ENCODE measurements around the gene DEK.

DEK gene

GRCh38 chr6:18259675-18260447, 4.5 kb downstream of the DEK start:
- Mint-ChIP-seq H3K27ac (peak overlapping the region; percentile 95), H3K9me3 (no peaks in the 10 kb centered on the region), H3K27me3 (ENCODE audit: low read depth, poor library complexity) (no peaks in the 10 kb centered on the region), H3K4me1 (peaks cover 49% of the 10 kb centered on the region), H3K4me3 (peak overlapping the region; percentile 97), H3K36me3 (ENCODE audit: low read depth) (peaks cover 69% of the 10 kb centered on the region)
- no peak for DNase-seq
- TF ChIP-seq, protein P1, sequence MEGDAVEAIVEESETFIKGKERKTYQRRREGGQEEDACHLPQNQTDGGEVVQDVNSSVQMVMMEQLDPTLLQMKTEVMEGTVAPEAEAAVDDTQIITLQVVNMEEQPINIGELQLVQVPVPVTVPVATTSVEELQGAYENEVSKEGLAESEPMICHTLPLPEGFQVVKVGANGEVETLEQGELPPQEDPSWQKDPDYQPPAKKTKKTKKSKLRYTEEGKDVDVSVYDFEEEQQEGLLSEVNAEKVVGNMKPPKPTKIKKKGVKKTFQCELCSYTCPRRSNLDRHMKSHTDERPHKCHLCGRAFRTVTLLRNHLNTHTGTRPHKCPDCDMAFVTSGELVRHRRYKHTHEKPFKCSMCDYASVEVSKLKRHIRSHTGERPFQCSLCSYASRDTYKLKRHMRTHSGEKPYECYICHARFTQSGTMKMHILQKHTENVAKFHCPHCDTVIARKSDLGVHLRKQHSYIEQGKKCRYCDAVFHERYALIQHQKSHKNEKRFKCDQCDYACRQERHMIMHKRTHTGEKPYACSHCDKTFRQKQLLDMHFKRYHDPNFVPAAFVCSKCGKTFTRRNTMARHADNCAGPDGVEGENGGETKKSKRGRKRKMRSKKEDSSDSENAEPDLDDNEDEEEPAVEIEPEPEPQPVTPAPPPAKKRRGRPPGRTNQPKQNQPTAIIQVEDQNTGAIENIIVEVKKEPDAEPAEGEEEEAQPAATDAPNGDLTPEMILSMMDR (IDR thresholded peaks at IDR 0.05), result no peak

DNA sequence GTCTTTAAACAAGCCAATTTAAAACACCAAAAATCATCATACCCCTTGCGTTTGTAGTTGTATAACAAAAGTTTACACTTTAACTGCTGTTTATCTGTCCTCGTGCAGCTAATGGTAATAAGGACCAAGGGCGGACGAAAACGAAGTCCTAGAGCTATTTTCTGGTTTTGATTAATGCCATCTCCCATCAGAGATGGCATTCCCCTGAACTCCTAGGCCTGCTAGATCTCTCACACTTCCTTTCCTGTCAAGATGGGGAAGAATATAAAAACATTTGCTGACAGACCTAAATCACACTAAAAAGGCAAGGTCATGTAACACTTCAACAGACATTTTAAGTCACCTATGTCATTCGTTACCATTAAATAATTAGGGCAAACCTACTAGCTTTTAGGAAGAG, 9.5 kb downstream of the DEK start:
- Mint-ChIP-seq H3K4me1 (peaks cover 17% of the 10 kb centered on the region), H3K27ac (peak overlapping the region; percentile 56)
- DNase-seq, result no peak

GRCh38 chr6:18253635-18254034, 10.7 kb downstream of the DEK start:
- DNase-seq, result no peak
- Mint-ChIP-seq H3K4me3 (no peak overlapping the region), H3K27ac (no peak overlapping the region), H3K4me1 (peaks cover 17% of the 10 kb centered on the region), H3K36me3 (ENCODE audit: low read depth) (peaks cover 76% of the 10 kb centered on the region), H3K9me3 (no peaks in the 10 kb centered on the region), H3K27me3 (ENCODE audit: low read depth, poor library complexity) (no peaks in the 10 kb centered on the region)
- TF ChIP-seq, protein P1 (IDR thresholded peaks at IDR 0.05), result no peak

More for the DNA sequence above, 9.5 kb downstream of the DEK start:
- TF ChIP-seq, protein P1 (IDR thresholded peaks at IDR 0.05), result no peak
- Mint-ChIP-seq H3K4me3 (no peak overlapping the region), H3K27me3 (ENCODE audit: low read depth, poor library complexity) (no peaks in the 10 kb centered on the region), H3K36me3 (ENCODE audit: low read depth) (peaks cover 74% of the 10 kb centered on the region), H3K9me3 (no peaks in the 10 kb centered on the region)

DNA sequence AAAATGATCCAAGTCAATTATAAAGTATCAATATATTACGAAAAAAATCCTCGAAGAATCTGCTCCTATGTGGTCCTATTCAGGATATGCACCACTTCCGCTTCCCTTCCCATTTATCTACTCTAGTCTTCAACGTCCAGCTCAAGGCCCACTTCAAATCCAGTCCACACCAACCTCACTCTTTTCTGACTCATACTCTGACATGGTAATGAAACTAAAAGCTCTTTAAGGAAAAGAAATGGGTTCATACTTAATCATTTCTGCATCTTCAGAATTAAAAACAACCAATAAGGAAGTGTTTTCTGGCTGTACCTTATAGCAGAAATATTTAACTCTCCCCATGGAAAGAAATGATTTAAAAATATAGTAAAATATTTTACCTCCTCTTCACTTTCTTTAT, 15.1 kb downstream of the DEK start:
- Mint-ChIP-seq H3K4me3 (no peak overlapping the region), H3K27ac (no peak overlapping the region), H3K9me3 (no peaks in the 10 kb centered on the region), H3K4me1 (peaks cover 8% of the 10 kb centered on the region), H3K27me3 (ENCODE audit: low read depth, poor library complexity) (no peaks in the 10 kb centered on the region), H3K36me3 (ENCODE audit: low read depth) (peaks cover 80% of the 10 kb centered on the region)
- no peak for DNase-seq
- TF ChIP-seq, protein P1 (IDR thresholded peaks at IDR 0.05), result no peak

DNA sequence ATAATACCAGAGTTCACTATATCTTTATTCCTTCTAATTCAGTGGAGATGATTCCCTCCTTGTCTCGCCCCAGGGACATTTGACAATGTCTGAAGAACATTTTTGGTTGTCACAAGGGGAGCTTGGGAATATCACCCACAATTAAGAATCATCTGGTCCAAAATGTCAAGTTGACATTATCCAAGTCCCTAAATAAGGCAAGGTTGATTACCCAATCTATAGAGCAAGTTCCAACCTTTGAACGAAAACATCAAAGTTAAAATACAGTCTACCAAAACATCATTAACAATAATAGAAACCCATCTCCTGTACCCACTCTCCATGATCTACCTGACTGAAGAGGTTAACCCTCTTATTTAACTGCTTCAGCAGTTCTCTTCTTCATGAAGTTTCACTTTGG, 15.6 kb downstream of the DEK start:
- DNase-seq, result no peak
- H3K36me3 Mint-ChIP-seq (ENCODE audit: low read depth), result peaks cover 86% of the 10 kb centered on the region
- no peaks in the 10 kb centered on the region for H3K9me3 Mint-ChIP-seq
- no peaks in the 10 kb centered on the region for H3K27me3 Mint-ChIP-seq (ENCODE audit: low read depth, poor library complexity)
- no peak overlapping the region for H3K4me3 Mint-ChIP-seq
- H3K4me1 Mint-ChIP-seq, result peaks cover 8% of the 10 kb centered on the region
- TF ChIP-seq, protein P1 (IDR thresholded peaks at IDR 0.05), result no peak
- no peak overlapping the region for H3K27ac Mint-ChIP-seq

GRCh38 chr6:18247002-18247401, 17.3 kb downstream of the DEK start:
- H3K9me3 Mint-ChIP-seq, result no peaks in the 10 kb centered on the region
- no peak for DNase-seq
- TF ChIP-seq, protein P1 (IDR thresholded peaks at IDR 0.05), result no peak
- H3K27me3 Mint-ChIP-seq (ENCODE audit: low read depth, poor library complexity), result no peaks in the 10 kb centered on the region
- peaks cover 92% of the 10 kb centered on the region for H3K36me3 Mint-ChIP-seq (ENCODE audit: low read depth)
- no peak overlapping the region for H3K4me3 Mint-ChIP-seq
- H3K4me1 Mint-ChIP-seq, result no peaks in the 10 kb centered on the region
- peak overlapping the region; percentile 66 for H3K27ac Mint-ChIP-seq
